HK-2 (cell line): Measurements from ENCODE around the gene AGBL4.

Source experiments
- DNase-seq: peaks from one replicate; pipeline ENCODE4 v3.0.0-alpha.2; 2018; ENCODE audit not compliant: unreplicated experiment

The AGBL4 gene

GRCh38 chr1:48765335-48765734 is 1258.4 kb downstream of the AGBL4 start:
- DNase-seq = no peak

- DNase-seq = no peak
Measured at GRCh38 chr1:48761986-48762385, 1261.8 kb downstream of the AGBL4 start.

GRCh38 chr1:48761411-48761810 is 1262.3 kb downstream of the AGBL4 start:
- no peak for DNase-seq

GRCh38 chr1:48760857-48761256 is 1262.9 kb downstream of the AGBL4 start:
- no peak for DNase-seq

- no peak for DNase-seq
Measured at GRCh38 chr1:48758976-48759375, 1264.8 kb downstream of the AGBL4 start.

- no peak for DNase-seq
Measured at GRCh38 chr1:48757363-48757762, 1266.4 kb downstream of the AGBL4 start.

- no peak for DNase-seq
Measured at GRCh38 chr1:48756683-48757316, 1267.0 kb downstream of the AGBL4 start.

GRCh38 chr1:48753293-48753692 is 1270.5 kb downstream of the AGBL4 start:
- DNase-seq = no peak

- DNase-seq = no peak
Measured at GRCh38 chr1:48750109-48750508, 1273.6 kb downstream of the AGBL4 start.

- DNase-seq = no peak
Measured at GRCh38 chr1:48749068-48749467, 1274.7 kb downstream of the AGBL4 start.

- no peak for DNase-seq
Measured at GRCh38 chr1:48746906-48747305, 1276.8 kb downstream of the AGBL4 start.

- no peak for DNase-seq
Measured at GRCh38 chr1:48744032-48744431, 1279.7 kb downstream of the AGBL4 start.

- DNase-seq = no peak
Measured at GRCh38 chr1:48743480-48743879, 1280.3 kb downstream of the AGBL4 start.

GRCh38 chr1:48741380-48741779 is 1282.4 kb downstream of the AGBL4 start:
- no peak for DNase-seq

- DNase-seq = no peak
Measured at GRCh38 chr1:48740621-48741020, 1283.1 kb downstream of the AGBL4 start.

- DNase-seq = no peak
Measured at GRCh38 chr1:48739091-48739490, 1284.7 kb downstream of the AGBL4 start.

GRCh38 chr1:48738356-48738755 is 1285.4 kb downstream of the AGBL4 start:
- no peak for DNase-seq

- no peak for DNase-seq
Measured at GRCh38 chr1:48735796-48736195, 1288.0 kb downstream of the AGBL4 start.

- no peak for DNase-seq
Measured at GRCh38 chr1:48730164-48730910, 1293.4 kb downstream of the AGBL4 start.

GRCh38 chr1:48728584-48728983 is 1295.2 kb downstream of the AGBL4 start:
- DNase-seq = no peak

GRCh38 chr1:48726557-48727215 is 1297.1 kb downstream of the AGBL4 start:
- no peak for DNase-seq

GRCh38 chr1:48726139-48726538 is 1297.6 kb downstream of the AGBL4 start:
- no peak for DNase-seq
